ENCODE results near the gene JAGN1. TPM values are rescaled to one million over a fixed set of nuclear protein-coding genes. Genes with fewer than 3 reads are reported as not detected.
"Not testable (repeated sequence)": the region's sequence is repeated elsewhere in the genome, so short reads cannot be mapped to it uniquely, and the experiment has no call there.

The JAGN1 gene
- total RNA-seq, 1 donor from 2014 or later = 15.9 TPM

- not testable (repeated sequence) for FAIRE-seq; DNase-seq (ENCODE audit: low spot score in 2 of 2)
Observed at GRCh38 chr3:9865125-9865637, 25.2 kb upstream of the JAGN1 start.

- DNase-seq (ENCODE audit: low spot score in 2 of 2) = no peak
- no peak for FAIRE-seq
Observed at GRCh38 chr3:9866639-9867038, 23.8 kb upstream of the JAGN1 start.

GRCh38 chr3:9867106-9867505 is 23.3 kb upstream of the JAGN1 start:
- DNase-seq (ENCODE audit: low spot score in 2 of 2) = no peak
- no peak for FAIRE-seq

DNA sequence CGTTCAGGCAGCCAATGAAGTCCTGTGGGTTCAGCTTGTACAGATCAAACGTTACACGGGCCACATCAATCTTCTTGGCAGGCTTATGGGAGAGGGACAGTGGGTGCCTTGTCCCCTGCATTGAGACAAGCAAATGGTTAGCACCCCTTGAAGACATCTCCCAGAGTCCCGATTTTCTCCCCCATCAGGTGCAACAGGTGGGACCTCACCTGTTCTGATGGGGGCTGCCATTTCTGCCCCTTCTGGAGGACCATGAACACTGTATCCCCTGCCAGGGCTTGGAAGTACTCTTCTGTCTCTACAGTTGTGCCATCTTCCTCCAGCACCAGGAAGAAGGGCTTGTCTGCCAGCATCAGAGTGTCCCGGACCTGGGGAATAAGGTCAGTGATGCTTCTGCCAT is 20.5 kb upstream of the JAGN1 start:
- FAIRE-seq = no peak

GRCh38 chr3:9870978-9871377 is 19.4 kb upstream of the JAGN1 start:
- FAIRE-seq (no peak), DNase-seq (ENCODE audit: low spot score in 2 of 2) (no peak)

More for the DNA sequence above, 20.5 kb upstream of the JAGN1 start:
- DNase-seq (ENCODE audit: low spot score in 2 of 2) = no peak

- not testable (repeated sequence) for DNase-seq (ENCODE audit: low spot score in 2 of 2); FAIRE-seq
Observed at GRCh38 chr3:9872067-9872466, 18.3 kb upstream of the JAGN1 start.

- FAIRE-seq = no peak
Observed at GRCh38 chr3:9875448-9875847, 15.0 kb upstream of the JAGN1 start.

DNA sequence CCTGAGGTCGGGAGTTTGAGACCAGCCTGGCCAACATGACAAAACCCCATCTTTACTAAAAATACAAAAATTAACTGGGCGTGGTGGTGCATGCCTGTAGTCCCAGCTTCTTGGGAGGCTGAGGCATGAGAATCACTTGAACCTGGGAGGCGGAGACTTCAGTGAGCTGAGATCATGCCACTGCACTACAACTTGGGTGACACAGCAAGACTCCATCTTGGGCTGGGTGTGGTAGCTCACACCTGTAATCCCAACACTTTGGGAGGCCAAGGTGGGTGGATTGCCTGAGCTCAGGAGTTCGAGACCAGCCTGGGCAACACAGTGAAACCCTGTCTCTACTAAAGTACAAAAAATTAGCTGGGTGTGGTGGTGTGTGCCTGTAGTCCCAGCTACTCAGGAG is 14.2 kb upstream of the JAGN1 start:
- not testable (repeated sequence) for FAIRE-seq; DNase-seq (ENCODE audit: low spot score in 2 of 2)

More at GRCh38 chr3:9875448-9875847, 15.0 kb upstream of the JAGN1 start:
- no peak for DNase-seq (ENCODE audit: low spot score in 2 of 2)

- FAIRE-seq = no peak
Observed at GRCh38 chr3:9876991-9877390, 13.4 kb upstream of the JAGN1 start.

DNA sequence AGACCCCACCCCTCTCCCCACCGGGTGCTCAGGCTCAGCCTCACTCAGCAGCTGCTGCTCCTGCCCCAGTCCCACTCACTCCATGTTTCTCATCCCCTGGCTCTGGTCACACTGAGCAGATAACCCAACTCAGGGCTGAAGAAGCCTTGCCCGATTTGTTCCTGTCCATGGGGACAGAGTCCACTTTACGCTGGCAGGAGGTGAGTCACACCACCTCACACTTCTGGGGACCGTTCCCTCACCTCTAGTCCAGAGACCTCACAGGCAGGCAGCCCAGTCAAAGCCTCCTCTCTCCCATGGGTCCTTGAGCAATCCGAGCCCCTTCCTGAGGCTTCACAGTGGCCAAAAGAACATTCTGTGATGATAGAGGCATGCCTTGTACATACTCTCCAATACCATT is 11.7 kb upstream of the JAGN1 start:
- FAIRE-seq (no peak), DNase-seq (ENCODE audit: low spot score in 2 of 2) (no peak)

More at GRCh38 chr3:9876991-9877390, 13.4 kb upstream of the JAGN1 start:
- DNase-seq (ENCODE audit: low spot score in 2 of 2) = no peak

- FAIRE-seq (no peak), DNase-seq (ENCODE audit: low spot score in 2 of 2) (no peak)
Observed at GRCh38 chr3:9879830-9880549, 10.4 kb upstream of the JAGN1 start, which contains the start of gene CIDEC. Gene CIDEC (minus strand): TSS chr3:9880253. CDS start chr3:9878486, 1,767 bp downstream.

DNA sequence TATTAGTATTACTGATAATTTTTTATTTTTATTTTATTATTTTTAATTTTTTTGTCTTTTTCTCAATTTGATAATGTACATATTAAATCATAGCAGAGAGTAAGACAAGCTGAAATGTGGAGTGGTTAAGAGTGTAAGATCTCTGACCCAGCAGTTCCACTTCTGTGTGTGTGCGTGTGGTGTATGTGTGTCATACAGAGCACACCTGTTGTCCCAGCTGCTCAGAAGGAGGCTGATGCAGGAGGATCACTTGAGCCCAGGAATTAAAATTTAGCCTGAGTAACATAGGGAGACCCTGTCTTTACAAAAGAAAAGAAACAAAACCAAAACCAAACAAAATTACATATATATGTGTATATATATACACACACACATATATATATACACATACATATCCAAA is 9.0 kb upstream of the JAGN1 start:
- DNase-seq (ENCODE audit: low spot score in 2 of 2) (no peak), FAIRE-seq (no peak)

- DNase-seq (ENCODE audit: low spot score in 2 of 2) = no peak
- FAIRE-seq = no peak
Observed at GRCh38 chr3:9883706-9884554, 6.5 kb upstream of the JAGN1 start.

GRCh38 chr3:9884555-9885165 is 5.8 kb upstream of the JAGN1 start:
- FAIRE-seq (no peak), DNase-seq (ENCODE audit: low spot score in 2 of 2) (no peak)

GRCh38 chr3:9886328-9886727 is 4.1 kb upstream of the JAGN1 start:
- DNase-seq (ENCODE audit: low spot score in 2 of 2) (no peak), FAIRE-seq (no peak)

DNA sequence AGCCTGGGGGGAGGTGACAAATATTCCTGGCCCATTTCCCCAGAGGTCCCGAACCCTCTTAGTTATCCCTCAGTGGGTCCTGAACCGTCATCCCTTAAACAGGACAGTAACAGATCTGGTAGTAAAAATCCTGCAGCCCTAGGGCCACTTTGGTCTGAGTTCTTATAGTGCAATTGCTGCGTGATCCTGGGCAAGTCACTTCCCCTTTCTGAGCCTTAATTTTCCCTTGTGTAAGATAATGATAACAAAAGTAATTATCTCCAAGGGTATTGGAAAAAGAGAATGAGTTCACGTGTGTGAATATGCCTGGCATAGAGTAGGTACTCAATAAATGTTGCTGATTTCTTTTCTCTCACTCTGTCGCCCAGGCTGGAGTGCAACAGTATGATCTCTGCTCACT is 2.9 kb upstream of the JAGN1 start:
- DNase-seq (ENCODE audit: low spot score in 2 of 2) = no peak
- no peak for FAIRE-seq

DNA sequence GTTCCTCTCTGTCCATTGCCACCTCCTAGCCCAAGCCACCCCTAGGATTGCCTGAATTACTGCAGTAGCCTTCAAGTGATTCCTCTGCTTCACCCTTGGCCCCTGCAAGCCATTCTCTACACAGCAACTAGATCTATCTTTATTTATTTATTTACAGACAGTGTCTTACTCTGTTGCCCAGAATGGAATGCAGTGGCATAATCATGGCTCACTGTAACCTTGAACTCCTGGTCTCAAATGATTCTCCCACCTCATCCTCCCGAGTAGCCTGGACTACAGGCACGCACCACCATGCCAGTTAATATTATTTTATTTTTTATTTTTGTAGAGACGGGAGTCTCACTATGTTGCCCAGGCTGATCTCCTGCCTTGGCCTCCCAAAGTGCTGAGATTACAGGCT is 1.9 kb upstream of the JAGN1 start:
- DNase-seq (ENCODE audit: low spot score in 2 of 2) (no peak), FAIRE-seq (no peak)

- FAIRE-seq (no peak), DNase-seq (ENCODE audit: low spot score in 2 of 2) (no peak)
Observed at GRCh38 chr3:9889405-9889804, 1.0 kb upstream of the JAGN1 start.

GRCh38 chr3:9891072-9891622 is 737 bp downstream of the JAGN1 start:
- DNase-seq (ENCODE audit: low spot score in 2 of 2) (no peak), FAIRE-seq (no peak)

DNA sequence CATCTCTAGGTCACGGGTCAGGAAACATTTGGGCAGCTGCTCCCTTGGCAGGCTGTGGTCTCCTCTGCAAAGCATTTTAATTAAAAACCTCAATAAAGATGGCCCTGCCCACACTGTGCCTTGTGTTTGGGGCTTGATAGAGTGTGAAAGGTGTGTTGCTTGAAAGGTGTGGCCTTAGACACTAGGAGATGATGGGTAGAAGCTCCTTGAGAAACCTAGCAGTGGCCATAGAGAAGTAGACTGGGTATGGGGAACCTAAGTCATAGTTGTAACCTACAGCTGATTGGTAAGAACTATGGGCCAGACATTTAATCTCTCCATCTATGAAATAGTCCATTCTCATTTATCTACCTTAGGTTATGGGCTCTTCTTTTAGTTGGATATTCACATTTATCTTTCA is 3.3 kb downstream of the JAGN1 start:
- no peak for FAIRE-seq

DNA sequence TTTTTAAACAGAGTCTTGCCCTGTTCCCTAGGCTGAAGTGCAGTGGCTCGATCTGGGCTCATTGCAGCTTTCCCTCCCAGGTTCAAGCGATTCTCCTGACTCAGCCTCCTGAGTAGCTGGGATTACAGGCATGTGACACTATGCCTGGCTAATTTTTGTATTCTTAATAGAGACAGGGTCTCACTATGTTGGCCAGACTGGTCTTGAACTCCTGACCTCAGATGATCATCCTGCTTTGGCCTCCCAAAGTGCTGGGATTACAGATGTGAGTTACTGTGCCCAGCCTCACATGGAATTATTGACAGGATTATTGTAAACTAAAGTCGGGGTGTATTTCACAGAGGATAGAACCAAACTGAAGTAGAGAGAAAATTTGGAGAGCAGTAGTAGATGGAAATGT is 5.3 kb downstream of the JAGN1 start:
- DNase-seq (ENCODE audit: low spot score in 2 of 2); FAIRE-seq: not testable (repeated sequence)

More for the DNA sequence above, 3.3 kb downstream of the JAGN1 start:
- no peak for DNase-seq (ENCODE audit: low spot score in 2 of 2)
